Caco-2 (cell line): ENCODE results near the gene SRM. TPM values are rescaled to one million over a fixed set of nuclear protein-coding genes. Genes with fewer than 3 reads are reported as not detected.
A peak's percentile ranks its signal among the peaks of the same experiment; 100 is the strongest.

ENCODE experiments used
- BruUV-seq: library from RNA; stranded (reverse); fragments of 400-500 nt; replicated peaks from 2 replicates; lab custom pipeline; 2021; lab: Mats Ljungman, UMichigan
- CTCF ChIA-PET: fragments of 300-600 bp; sonication (Branson Sonifier 250); formaldehyde crosslinking; loops from one replicate; lab custom pipeline; 2022; ENCODE audit warnings: antibody characterized with exemption; lab: Charles Lee
- POLR2A ChIA-PET: fragments of 300-600 bp; sonication (Branson Sonifier 250); formaldehyde crosslinking; loops from one replicate; lab custom pipeline; 2022; ENCODE audit warnings: antibody characterized with exemption; lab: Charles Lee
- DNase-seq, 2 experiments: peaks; one replicate each; pipeline versions ENCODE4 v3.0.0 to v3.0.0-alpha.2; 2020 to 2022
- H3K27me3 ChIP-seq: replicated peaks from 2 replicates; pipeline ENCODE4 v1.6.0; 2011; ENCODE audit warnings: low read length; ENCODE audit not compliant: control insufficient read depth, insufficient read depth
- H3K36me3 ChIP-seq: 2 replicates; pipeline ENCODE4 v1.5.1; 2011; ENCODE audit warnings: low read length; ENCODE audit not compliant: control insufficient read depth, insufficient read depth
- H3K4me1 ChIP-seq: fragments of 250-450 bp; sonication (Bioruptor Pico); 2 replicates; pipeline ENCODE4 v1.5.1; 2020; ENCODE audit warnings: mild to moderate bottlenecking
- H3K4me3 ChIP-seq: 2 replicates; pipeline ENCODE4 v1.5.1; 2011; ENCODE audit warnings: low read depth, mild to moderate bottlenecking, control low read depth, low read length
- H3K9me3 ChIP-seq: fragments of 250-450 bp; sonication (Bioruptor Pico); 2 replicates; pipeline ENCODE4 v1.5.1; 2020; ENCODE audit warnings: mild to moderate bottlenecking, moderate library complexity
- H3K27ac Mint-ChIP-seq: one replicate; pipeline ENCODE4 v1.8.0; 2022; ENCODE audit warnings: mixed read lengths; ENCODE audit not compliant: unreplicated experiment
- H3K27me3 Mint-ChIP-seq: one replicate; pipeline ENCODE4 v1.8.0; 2022; ENCODE audit warnings: mixed read lengths; ENCODE audit not compliant: insufficient read depth, unreplicated experiment
- H3K36me3 Mint-ChIP-seq: one replicate; pipeline ENCODE4 v1.8.0; 2022; ENCODE audit warnings: mild to moderate bottlenecking, mixed read lengths; ENCODE audit not compliant: insufficient read depth, unreplicated experiment
- H3K4me1 Mint-ChIP-seq: one replicate; pipeline ENCODE4 v1.8.0; 2022; ENCODE audit warnings: low read depth, mixed read lengths; ENCODE audit not compliant: unreplicated experiment
- H3K4me3 Mint-ChIP-seq: one replicate; pipeline ENCODE4 v1.8.0; 2022; ENCODE audit warnings: mild to moderate bottlenecking, moderate library complexity, mixed read lengths; ENCODE audit not compliant: unreplicated experiment
- H3K9me3 Mint-ChIP-seq: one replicate; pipeline ENCODE4 v1.8.0; 2022; ENCODE audit warnings: mixed read lengths; ENCODE audit not compliant: unreplicated experiment
- intact Hi-C: fragments of 100-400 bp; cut with micrococcal nuclease; formaldehyde crosslinking; loops from one replicate; pipeline ENCODE4 v1.10.0; 2022; ENCODE audit not compliant: unreplicated experiment
- total RNA-seq: library from RNA; stranded (reverse); gene quantifications from 2 replicates; pipeline ENCODE4 v1.2.3, GENCODE V29; 2022
- TF ChIP-seq, protein P1 (sequence below), 2 experiments: fragments of 200-600 bp in 1 of 2; IDR thresholded peaks; 1 replicate in 1 of 2; 2 replicates in 1 of 2; pipeline versions ENCODE4 v1.5.1 to v1.8.0; 2011 to 2022; ENCODE audit warnings: antibody characterized with exemption in 1 of 2, control low read depth in 1 of 2, inconsistent platforms in 1 of 2, low read depth in 1 of 2, low read length in 1 of 2, mild to moderate bottlenecking in 1 of 2, moderate library complexity in 1 of 2; ENCODE audit not compliant: insufficient read depth in 1 of 2, severe bottlenecking in 1 of 2, unreplicated experiment in 1 of 2

SRM gene
- total RNA-seq, 1 experiment from 2014 or later = 125 TPM

GRCh38 chr1:11058026-11058425, 1.8 kb downstream of the SRM start:
- Histone ChIP-seq H3K36me3 (no peaks in the 10 kb centered on the region; the same call in 1 of the 2 replicates), H3K4me3 (no peak overlapping the region), H3K27me3 (no peaks in the 10 kb centered on the region), H3K9me3 (no peaks in the 10 kb centered on the region), H3K4me1 (0 out of 2 replicates have a peak, but pooled peaks cover 6% of the 10 kb centered on the region)
- intact Hi-C loops = no loop called here
- ChIA-PET CTCF (interaction anchor here (1.6 kb wide), 1 partner anchor 21 kb away, joined by 3 read pairs; no protein-coding TSS in a partner anchor), POLR2A (no interaction called here)
- TF ChIP-seq, protein P1, sequence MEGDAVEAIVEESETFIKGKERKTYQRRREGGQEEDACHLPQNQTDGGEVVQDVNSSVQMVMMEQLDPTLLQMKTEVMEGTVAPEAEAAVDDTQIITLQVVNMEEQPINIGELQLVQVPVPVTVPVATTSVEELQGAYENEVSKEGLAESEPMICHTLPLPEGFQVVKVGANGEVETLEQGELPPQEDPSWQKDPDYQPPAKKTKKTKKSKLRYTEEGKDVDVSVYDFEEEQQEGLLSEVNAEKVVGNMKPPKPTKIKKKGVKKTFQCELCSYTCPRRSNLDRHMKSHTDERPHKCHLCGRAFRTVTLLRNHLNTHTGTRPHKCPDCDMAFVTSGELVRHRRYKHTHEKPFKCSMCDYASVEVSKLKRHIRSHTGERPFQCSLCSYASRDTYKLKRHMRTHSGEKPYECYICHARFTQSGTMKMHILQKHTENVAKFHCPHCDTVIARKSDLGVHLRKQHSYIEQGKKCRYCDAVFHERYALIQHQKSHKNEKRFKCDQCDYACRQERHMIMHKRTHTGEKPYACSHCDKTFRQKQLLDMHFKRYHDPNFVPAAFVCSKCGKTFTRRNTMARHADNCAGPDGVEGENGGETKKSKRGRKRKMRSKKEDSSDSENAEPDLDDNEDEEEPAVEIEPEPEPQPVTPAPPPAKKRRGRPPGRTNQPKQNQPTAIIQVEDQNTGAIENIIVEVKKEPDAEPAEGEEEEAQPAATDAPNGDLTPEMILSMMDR (IDR thresholded peaks at IDR 0.05; ENCODE audit: insufficient read depth in 1 of 2, low read depth in 1 of 2, low read length in 1 of 2, severe bottlenecking in 1 of 2, unreplicated experiment in 1 of 2) = no peak
- Mint-ChIP-seq H3K27ac (no peak overlapping the region), H3K36me3 (peaks cover 37% of the 10 kb centered on the region), H3K4me1 (no peaks in the 10 kb centered on the region), H3K27me3 (no peaks in the 10 kb centered on the region), H3K9me3 (no peaks in the 10 kb centered on the region), H3K4me3 (peak overlapping the region; percentile 95)
- DNase-seq = no peak
- BruUV-seq = no TSS peak

DNA sequence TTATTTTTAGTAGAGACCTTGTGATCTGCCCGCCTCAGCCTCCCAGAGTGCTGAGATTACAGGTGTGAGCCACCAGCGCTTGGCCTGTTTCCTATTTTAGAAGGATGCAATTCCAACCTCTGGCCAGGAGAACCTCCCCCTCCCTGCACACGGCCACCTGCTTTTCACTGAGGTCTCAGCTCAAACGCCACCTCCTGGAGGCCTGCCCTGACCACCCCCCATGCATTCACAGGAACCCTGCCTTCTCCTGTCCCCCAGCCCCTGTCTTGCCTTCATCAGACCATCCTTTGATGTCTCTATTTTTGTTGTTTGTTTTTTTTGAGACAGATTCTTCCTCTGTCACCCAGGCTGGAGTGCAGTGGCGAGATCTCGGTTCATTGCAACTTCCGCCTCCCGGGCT, 2.3 kb downstream of the SRM start:
- intact Hi-C loops = no loop called here
- no peak overlapping the region for H3K27ac Mint-ChIP-seq
- no peaks in the 10 kb centered on the region for H3K4me1 Mint-ChIP-seq
- no peaks in the 10 kb centered on the region for H3K27me3 Mint-ChIP-seq
- Histone ChIP-seq H3K4me1 (0 out of 2 replicates have a peak, but pooled peaks cover 6% of the 10 kb centered on the region), H3K27me3 (no peaks in the 10 kb centered on the region), H3K4me3 (no peak overlapping the region), H3K36me3 (no peaks in the 10 kb centered on the region; the same call in 1 of the 2 replicates), H3K9me3 (no peaks in the 10 kb centered on the region)
- ChIA-PET POLR2A (no interaction called here), CTCF (interaction anchor here (1.6 to 2.0 kb wide), 2 partner anchors 20 kb away, joined by 3 to 15 read pairs; no protein-coding TSS in a partner anchor)
- no peak for DNase-seq
- no peak overlapping the region for H3K4me3 Mint-ChIP-seq
- no TSS peak for BruUV-seq
- TF ChIP-seq, protein P1 (IDR thresholded peaks at IDR 0.05; ENCODE audit: insufficient read depth in 1 of 2, low read depth in 1 of 2, low read length in 1 of 2, severe bottlenecking in 1 of 2, unreplicated experiment in 1 of 2) = no peak
- H3K36me3 Mint-ChIP-seq = peaks cover 37% of the 10 kb centered on the region
- no peaks in the 10 kb centered on the region for H3K9me3 Mint-ChIP-seq

DNA sequence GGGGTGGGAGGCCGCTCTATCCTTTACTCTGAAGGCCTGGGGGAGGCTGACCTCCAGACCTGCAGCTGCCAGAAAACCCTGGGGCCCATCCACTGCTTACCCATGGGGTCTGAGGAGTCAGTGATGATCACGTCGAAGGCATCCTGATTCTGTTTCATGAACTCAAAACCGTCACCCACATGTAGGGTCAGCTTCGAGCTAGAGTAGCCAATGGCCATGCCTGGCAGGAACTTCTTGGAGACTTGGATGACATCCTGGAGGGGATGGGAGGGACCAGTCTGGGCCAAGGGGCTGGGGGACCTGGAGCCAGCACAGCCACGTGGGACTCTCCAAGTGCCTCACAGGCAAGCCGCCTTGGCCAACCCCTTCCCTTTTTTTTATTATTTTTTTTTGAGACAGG, 3.3 kb downstream of the SRM start:
- Histone ChIP-seq H3K4me3 (no peak overlapping the region), H3K9me3 (no peaks in the 10 kb centered on the region), H3K4me1 (0 out of 2 replicates have a peak, but pooled peaks cover 6% of the 10 kb centered on the region), H3K36me3 (no peaks in the 10 kb centered on the region; the same call in 1 of the 2 replicates), H3K27me3 (no peaks in the 10 kb centered on the region)
- Mint-ChIP-seq H3K36me3 (peaks cover 41% of the 10 kb centered on the region), H3K4me3 (no peak overlapping the region), H3K4me1 (no peaks in the 10 kb centered on the region), H3K27me3 (no peaks in the 10 kb centered on the region), H3K27ac (no peak overlapping the region), H3K9me3 (no peaks in the 10 kb centered on the region)
- POLR2A ChIA-PET = interaction anchor here (0.8 kb wide), 1 partner anchor 42 kb away, joined by 3 read pairs; no protein-coding TSS in a partner anchor
- CTCF ChIA-PET = interaction anchor here (0.6 to 2.0 kb wide), 2 partner anchors 19 to 45 kb away, joined by 3 to 15 read pairs; no protein-coding TSS in a partner anchor
- DNase-seq = no peak
- BruUV-seq = no TSS peak
- TF ChIP-seq, protein P1 (IDR thresholded peaks at IDR 0.05; ENCODE audit: insufficient read depth in 1 of 2, low read depth in 1 of 2, low read length in 1 of 2, severe bottlenecking in 1 of 2, unreplicated experiment in 1 of 2) = no peak
- intact Hi-C loops = no loop called here
